Breast epithelium (tissue), 4 donors: ENCODE data around the gene ZSWIM2. TPM values are rescaled to one million over a fixed set of nuclear protein-coding genes. Genes with fewer than 3 reads are reported as not detected.

Source experiments
- DNase-seq, 2 donors: peaks; one replicate each; pipeline ENCODE4 v3.0.0-alpha.2; 2019; ENCODE audit warnings: low spot score in 2 of 2
- H3K27ac ChIP-seq, 2 donors: fragments of 200-600 bp; sonication (generic) in 1 of 2; one replicate each; pipeline ENCODE4 v1.5.1; 2016 to 2019; ENCODE audit warnings: mild to moderate bottlenecking in 1 of 2
- H3K27me3 ChIP-seq, 2 donors: fragments of 200-600 bp; sonication (generic) in 1 of 2; one replicate each; pipeline versions ENCODE4 v1.5.1 to v1.6.0; 2017 to 2019; ENCODE audit warnings: control low read depth in 1 of 2, mild to moderate bottlenecking in 1 of 2
- H3K36me3 ChIP-seq: fragments of 200-600 bp; one replicate; pipeline ENCODE4 v1.5.1; 2019
- H3K4me1 ChIP-seq, 2 donors: fragments of 200-600 bp; sonication (generic); one replicate each; pipeline ENCODE4 v1.5.1; 2016 to 2019; ENCODE audit warnings: control low read depth in 1 of 2
- H3K4me3 ChIP-seq, 3 donors: fragments of 200-600 bp; sonication (generic); 1 replicate in 2 of 3; 2 replicates in 1 of 3; pipeline ENCODE4 v1.5.1; 2016 to 2019; ENCODE audit warnings: mild to moderate bottlenecking in 3 of 3, moderate library complexity in 2 of 3
- H3K9me3 ChIP-seq, 2 donors: fragments of 200-600 bp; sonication (generic) in 1 of 2; one replicate each; pipeline ENCODE4 v1.5.1; 2016 to 2019; ENCODE audit warnings: control low read depth in 1 of 2
- CTCF ChIP-seq, 3 donors: fragments of 450-650 bp; IDR thresholded peaks; one replicate each; pipeline ENCODE4 v1.5.1; 2016 to 2017; ENCODE audit warnings: antibody characterized with exemption in 3 of 3, mild to moderate bottlenecking in 3 of 3, moderate library complexity in 3 of 3
- POLR2A ChIP-seq: fragments of 450-650 bp; IDR thresholded peaks from one replicate; pipeline ENCODE4 v1.6.1; 2016; ENCODE audit warnings: antibody characterized with exemption, mild to moderate bottlenecking, moderate library complexity
- POLR2AphosphoS5 ChIP-seq, 3 donors: sonication (generic); formaldehyde crosslinking; IDR thresholded peaks; one replicate each; pipeline ENCODE4 v1.6.1; 2017; ENCODE audit warnings: antibody characterized with exemption in 3 of 3
- intact Hi-C: fragments of 100-400 bp; cut with DNase I; formaldehyde crosslinking; loops from one replicate; pipeline ENCODE4 v1.15.1; 2023; ENCODE audit warnings: low total_unique reads
- total RNA-seq, 3 donors: library from RNA; depleted of rRNA; stranded (reverse); fragments of >200 nt; gene quantifications; one replicate each; pipeline ENCODE4 v1.1.0, GENCODE V29; 2016

ZSWIM2 gene
- total RNA-seq, 3 donors from 2014 or later, result 0.32 TPM; not detected in 2

GRCh38 chr2:186780701-186781316 lies 68.2 kb downstream of the ZSWIM2 start:
- Histone ChIP-seq H3K27me3 (no peaks in the 10 kb centered on the region), H3K4me3 (no peak overlapping the region), H3K4me1 (no peaks in the 10 kb centered on the region), H3K36me3 (no peaks in the 10 kb centered on the region), H3K9me3 (peaks cover 0 to 16% of the 10 kb centered on the region in 2 donors), H3K27ac (no peak overlapping the region)
- TF ChIP-seq CTCF (IDR thresholded peaks at IDR 0.05) (no peak), POLR2AphosphoS5 (IDR thresholded peaks at IDR 0.05) (no peak), POLR2A (no peak)
- intact Hi-C loops, result no loop called here
- DNase-seq, result no peak

Other genes starting within 250 kb of the ZSWIM2 start
- gene FAM171B, start 155.1 kb downstream of the ZSWIM2 start, total RNA-seq, result 10 to 100 TPM in 2 of 3 donors, 1 to 10 TPM in 1; 9.4 to 12.1 (median 10.5) TPM